ENCODE data around the gene LIX1L. TPM values are rescaled to one million over a fixed set of nuclear protein-coding genes. Genes with fewer than 3 reads are reported as not detected.

Gene LIX1L
- total and polyA plus RNA-seq, 2 of the 13 experiments (the other 11 are each of a cell fraction or from before 2014, with no cell fraction given), result 8.1 to 24.9 TPM

GRCh38 chr1:145985502-145986439 lies 28.0 kb upstream of the LIX1L start (continued):
- peak; percentile 87 for TF ChIP-seq BCL6 (CRISPR knock-in tag; IDR thresholded peaks at IDR 0.05)
- no peak for TF ChIP-seq ASH2L (IDR thresholded peaks at IDR 0.05; ENCODE audit: insufficient read length, low read depth, low read length)
- no peak for TF ChIP-seq TCF7 (IDR thresholded peaks at IDR 0.05; ENCODE audit: low read depth)
- TF ChIP-seq NR3C1 (CRISPR knock-in tag; IDR thresholded peaks at IDR 0.05), result no peak
- TF ChIP-seq SP4 (CRISPR knock-in tag; IDR thresholded peaks at IDR 0.05), result no peak
- peak; percentile 71; the same call in 1 of the 2 replicates for TF ChIP-seq SRF (IDR thresholded peaks at IDR 0.05; ENCODE audit: low read depth, low read length)
- TF ChIP-seq ZBTB33 (CRISPR knock-in tag; IDR thresholded peaks at IDR 0.05), result no peak
- peak; percentile 14; the same call in 1 of the 2 replicates for TF ChIP-seq CEBPB (IDR thresholded peaks at IDR 0.05; ENCODE audit: borderline replicate concordance, low read depth, low read length)
- TF ChIP-seq NR2C2 (CRISPR knock-in tag; IDR thresholded peaks at IDR 0.05; ENCODE audit: borderline replicate concordance), result no peak
- no peak for TF ChIP-seq SOX13 (IDR thresholded peaks at IDR 0.05)
- TF ChIP-seq SOX13 (CRISPR knock-in tag; conservative IDR thresholded peaks at IDR 0.05 in 1 of 2, IDR thresholded peaks at IDR 0.05 in 1 of 2), result peak in 1 of 2 experiments; percentile 46; a peak in 1 of 4 replicates
- TF ChIP-seq, protein P1, sequence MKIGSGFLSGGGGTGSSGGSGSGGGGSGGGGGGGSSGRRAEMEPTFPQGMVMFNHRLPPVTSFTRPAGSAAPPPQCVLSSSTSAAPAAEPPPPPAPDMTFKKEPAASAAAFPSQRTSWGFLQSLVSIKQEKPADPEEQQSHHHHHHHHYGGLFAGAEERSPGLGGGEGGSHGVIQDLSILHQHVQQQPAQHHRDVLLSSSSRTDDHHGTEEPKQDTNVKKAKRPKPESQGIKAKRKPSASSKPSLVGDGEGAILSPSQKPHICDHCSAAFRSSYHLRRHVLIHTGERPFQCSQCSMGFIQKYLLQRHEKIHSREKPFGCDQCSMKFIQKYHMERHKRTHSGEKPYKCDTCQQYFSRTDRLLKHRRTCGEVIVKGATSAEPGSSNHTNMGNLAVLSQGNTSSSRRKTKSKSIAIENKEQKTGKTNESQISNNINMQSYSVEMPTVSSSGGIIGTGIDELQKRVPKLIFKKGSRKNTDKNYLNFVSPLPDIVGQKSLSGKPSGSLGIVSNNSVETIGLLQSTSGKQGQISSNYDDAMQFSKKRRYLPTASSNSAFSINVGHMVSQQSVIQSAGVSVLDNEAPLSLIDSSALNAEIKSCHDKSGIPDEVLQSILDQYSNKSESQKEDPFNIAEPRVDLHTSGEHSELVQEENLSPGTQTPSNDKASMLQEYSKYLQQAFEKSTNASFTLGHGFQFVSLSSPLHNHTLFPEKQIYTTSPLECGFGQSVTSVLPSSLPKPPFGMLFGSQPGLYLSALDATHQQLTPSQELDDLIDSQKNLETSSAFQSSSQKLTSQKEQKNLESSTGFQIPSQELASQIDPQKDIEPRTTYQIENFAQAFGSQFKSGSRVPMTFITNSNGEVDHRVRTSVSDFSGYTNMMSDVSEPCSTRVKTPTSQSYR (CRISPR knock-in tag; IDR thresholded peaks at IDR 0.05; ENCODE audit: borderline replicate concordance), result no peak
- TF ChIP-seq PAXIP1 (CRISPR knock-in tag; conservative IDR thresholded peaks at IDR 0.05), result no peak
- no peak for TF ChIP-seq ZNF710 (CRISPR knock-in tag; IDR thresholded peaks at IDR 0.05; ENCODE audit: borderline replicate concordance)
- TF ChIP-seq, protein P2, sequence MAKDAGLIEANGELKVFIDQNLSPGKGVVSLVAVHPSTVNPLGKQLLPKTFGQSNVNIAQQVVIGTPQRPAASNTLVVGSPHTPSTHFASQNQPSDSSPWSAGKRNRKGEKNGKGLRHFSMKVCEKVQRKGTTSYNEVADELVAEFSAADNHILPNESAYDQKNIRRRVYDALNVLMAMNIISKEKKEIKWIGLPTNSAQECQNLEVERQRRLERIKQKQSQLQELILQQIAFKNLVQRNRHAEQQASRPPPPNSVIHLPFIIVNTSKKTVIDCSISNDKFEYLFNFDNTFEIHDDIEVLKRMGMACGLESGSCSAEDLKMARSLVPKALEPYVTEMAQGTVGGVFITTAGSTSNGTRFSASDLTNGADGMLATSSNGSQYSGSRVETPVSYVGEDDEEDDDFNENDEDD (CRISPR knock-in tag; IDR thresholded peaks at IDR 0.05; ENCODE audit: borderline replicate concordance), result no peak
- no peak for TF ChIP-seq PHF20 (CRISPR knock-in tag; IDR thresholded peaks at IDR 0.05)

Measured in HepG2 (cell line).